ENCODE results near the gene GLMN. TPM values are rescaled to one million over a fixed set of nuclear protein-coding genes. Genes with fewer than 3 reads are reported as not detected.

Gene GLMN
- total RNA-seq, 2 donors from 2014 or later, result 27.2 to 27.7 TPM

- Histone ChIP-seq H3K27me3 (ENCODE audit: control insufficient read depth, insufficient read depth, low read length, poor library complexity, severe bottlenecking) (no peaks in the 10 kb centered on the region), H3K27ac (ENCODE audit: low read depth, low read length) (no peak overlapping the region), H3K36me3 (ENCODE audit: control insufficient read depth, insufficient read depth, low read length) (peaks cover 55% of the 10 kb centered on the region), H3K4me1 (ENCODE audit: control insufficient read depth, insufficient read depth, low read length) (no peaks in the 10 kb centered on the region), H3K4me3 (ENCODE audit: low read length) (no peak overlapping the region), H3K9me3 (ENCODE audit: control insufficient read depth, low read length) (peaks cover 2% of the 10 kb centered on the region), H3K9ac (ENCODE audit: extremely low read depth, low read length, poor library complexity, severe bottlenecking) (no peak overlapping the region)
- peaks cover 8% of the 10 kb centered on the region for H3K9me3 Mint-ChIP-seq
- H3K4me3 Mint-ChIP-seq, result no peak overlapping the region
- DNase-seq, result no peak
- 90 to 92% methylated on average over 2 to 3 of the region's 3 CpGs for WGBS, 2 experiments (ENCODE audit: insufficient coverage in 1 of 2, insufficient read length in 1 of 2)
- H3K27ac Mint-ChIP-seq, result peak overlapping the region; percentile 52
- no peaks in the 10 kb centered on the region for H3K27me3 Mint-ChIP-seq (ENCODE audit: insufficient read depth)
- H3K4me1 Mint-ChIP-seq, result no peaks in the 10 kb centered on the region
- H3K36me3 Mint-ChIP-seq (ENCODE audit: low read depth), result peaks cover 54% of the 10 kb centered on the region
- TF ChIP-seq, protein P1, sequence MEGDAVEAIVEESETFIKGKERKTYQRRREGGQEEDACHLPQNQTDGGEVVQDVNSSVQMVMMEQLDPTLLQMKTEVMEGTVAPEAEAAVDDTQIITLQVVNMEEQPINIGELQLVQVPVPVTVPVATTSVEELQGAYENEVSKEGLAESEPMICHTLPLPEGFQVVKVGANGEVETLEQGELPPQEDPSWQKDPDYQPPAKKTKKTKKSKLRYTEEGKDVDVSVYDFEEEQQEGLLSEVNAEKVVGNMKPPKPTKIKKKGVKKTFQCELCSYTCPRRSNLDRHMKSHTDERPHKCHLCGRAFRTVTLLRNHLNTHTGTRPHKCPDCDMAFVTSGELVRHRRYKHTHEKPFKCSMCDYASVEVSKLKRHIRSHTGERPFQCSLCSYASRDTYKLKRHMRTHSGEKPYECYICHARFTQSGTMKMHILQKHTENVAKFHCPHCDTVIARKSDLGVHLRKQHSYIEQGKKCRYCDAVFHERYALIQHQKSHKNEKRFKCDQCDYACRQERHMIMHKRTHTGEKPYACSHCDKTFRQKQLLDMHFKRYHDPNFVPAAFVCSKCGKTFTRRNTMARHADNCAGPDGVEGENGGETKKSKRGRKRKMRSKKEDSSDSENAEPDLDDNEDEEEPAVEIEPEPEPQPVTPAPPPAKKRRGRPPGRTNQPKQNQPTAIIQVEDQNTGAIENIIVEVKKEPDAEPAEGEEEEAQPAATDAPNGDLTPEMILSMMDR (conservative IDR thresholded peaks at IDR 0.05), result no peak
Observed at GRCh38 chr1:92333668-92334067, 34.9 kb upstream of the GLMN start.

DNA sequence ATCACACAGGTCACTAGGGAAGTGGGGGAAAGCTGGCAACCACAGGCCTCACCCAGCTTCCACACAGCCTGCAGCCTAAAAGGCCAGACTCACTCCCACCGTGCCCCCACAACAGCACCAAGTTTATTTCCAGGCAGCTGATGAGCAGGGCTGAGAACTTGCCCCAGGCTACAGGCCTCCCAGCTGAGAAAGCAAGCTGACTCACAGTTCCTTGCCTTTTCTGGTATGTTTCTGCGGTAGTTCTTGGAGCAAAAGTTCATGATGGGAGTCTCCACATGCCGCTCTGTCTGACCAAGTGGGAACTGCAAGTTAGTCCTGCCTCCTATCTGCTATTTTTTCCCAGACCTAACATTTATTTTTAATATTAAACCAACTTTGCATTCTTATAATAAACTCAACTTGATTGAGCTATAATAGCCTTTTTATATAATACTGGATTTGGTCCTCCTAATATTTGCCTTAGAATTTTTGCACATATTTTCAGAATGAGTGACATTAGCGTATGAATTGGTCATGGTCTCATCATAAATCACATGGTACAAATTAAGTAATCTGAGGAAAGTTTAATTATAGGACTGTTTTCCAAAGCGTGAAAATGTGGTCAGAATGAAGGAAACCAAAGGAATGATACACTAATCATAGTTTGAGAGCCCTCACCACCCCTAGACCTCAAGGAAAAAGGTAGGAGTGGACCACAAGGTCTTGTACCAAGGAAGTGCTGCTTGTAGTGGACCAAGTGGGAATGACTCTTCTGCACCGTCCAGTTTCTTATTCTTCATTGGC is 30.8 kb upstream of the GLMN start:
- no peak overlapping the region for H3K27ac ChIP-seq (ENCODE audit: low read depth, low read length)
- no peaks in the 10 kb centered on the region for H3K27me3 Mint-ChIP-seq (ENCODE audit: insufficient read depth)
- H3K9me3 ChIP-seq (ENCODE audit: control insufficient read depth, low read length), result peaks cover 43% of the 10 kb centered on the region
- no peak overlapping the region for H3K27ac Mint-ChIP-seq
- no peak overlapping the region for H3K4me3 ChIP-seq (ENCODE audit: low read length)
- peaks cover 47% of the 10 kb centered on the region for H3K9me3 Mint-ChIP-seq
- no peak overlapping the region for H3K9ac ChIP-seq (ENCODE audit: extremely low read depth, low read length, poor library complexity, severe bottlenecking)
- H3K36me3 Mint-ChIP-seq (ENCODE audit: low read depth), result peaks cover 79% of the 10 kb centered on the region
- H3K36me3 ChIP-seq (ENCODE audit: control insufficient read depth, insufficient read depth, low read length), result peaks cover 54% of the 10 kb centered on the region
- H3K4me1 ChIP-seq (ENCODE audit: control insufficient read depth, insufficient read depth, low read length), result no peaks in the 10 kb centered on the region
- TF ChIP-seq, protein P1 (conservative IDR thresholded peaks at IDR 0.05), result no peak
- no peak for DNase-seq
- no peaks in the 10 kb centered on the region for H3K4me1 Mint-ChIP-seq
- no peaks in the 10 kb centered on the region for H3K27me3 ChIP-seq (ENCODE audit: control insufficient read depth, insufficient read depth, low read length, poor library complexity, severe bottlenecking)
- H3K4me3 Mint-ChIP-seq, result no peak overlapping the region
- 97 to 100% methylated on average over 4 to 6 of the region's 6 CpGs for WGBS, 2 experiments (ENCODE audit: insufficient coverage in 1 of 2, insufficient read length in 1 of 2)

GRCh38 chr1:92327794-92328193 is 29.0 kb upstream of the GLMN start:
- no peak overlapping the region for H3K9ac ChIP-seq (ENCODE audit: extremely low read depth, low read length, poor library complexity, severe bottlenecking)
- Mint-ChIP-seq H3K27me3 (ENCODE audit: insufficient read depth) (no peaks in the 10 kb centered on the region), H3K9me3 (peaks cover 48% of the 10 kb centered on the region), H3K4me3 (no peak overlapping the region), H3K27ac (no peak overlapping the region), H3K36me3 (ENCODE audit: low read depth) (peaks cover 77% of the 10 kb centered on the region), H3K4me1 (no peaks in the 10 kb centered on the region)
- peaks cover 43% of the 10 kb centered on the region for H3K9me3 ChIP-seq (ENCODE audit: control insufficient read depth, low read length)
- H3K4me3 ChIP-seq (ENCODE audit: low read length), result no peak overlapping the region
- no peaks in the 10 kb centered on the region for H3K27me3 ChIP-seq (ENCODE audit: control insufficient read depth, insufficient read depth, low read length, poor library complexity, severe bottlenecking)
- H3K27ac ChIP-seq (ENCODE audit: low read depth, low read length), result no peak overlapping the region
- TF ChIP-seq, protein P1 (conservative IDR thresholded peaks at IDR 0.05), result no peak
- 92 to 100% methylated on average over 1 to 4 of the region's 4 CpGs for WGBS, 2 experiments (ENCODE audit: insufficient coverage in 1 of 2, insufficient read length in 1 of 2)
- H3K36me3 ChIP-seq (ENCODE audit: control insufficient read depth, insufficient read depth, low read length), result peaks cover 53% of the 10 kb centered on the region
- DNase-seq, result no peak
- no peaks in the 10 kb centered on the region for H3K4me1 ChIP-seq (ENCODE audit: control insufficient read depth, insufficient read depth, low read length)

All from endodermal cell (in vitro differentiated cells).